Measurements from ENCODE around the gene TARBP1. TPM values are rescaled to one million over a fixed set of nuclear protein-coding genes. Genes with fewer than 3 reads are reported as not detected.

TARBP1 gene
- total and polyA plus RNA-seq, 3 experiments from 2014 or later, result 15.0 to 36.4 (median 34.8) TPM

DNA sequence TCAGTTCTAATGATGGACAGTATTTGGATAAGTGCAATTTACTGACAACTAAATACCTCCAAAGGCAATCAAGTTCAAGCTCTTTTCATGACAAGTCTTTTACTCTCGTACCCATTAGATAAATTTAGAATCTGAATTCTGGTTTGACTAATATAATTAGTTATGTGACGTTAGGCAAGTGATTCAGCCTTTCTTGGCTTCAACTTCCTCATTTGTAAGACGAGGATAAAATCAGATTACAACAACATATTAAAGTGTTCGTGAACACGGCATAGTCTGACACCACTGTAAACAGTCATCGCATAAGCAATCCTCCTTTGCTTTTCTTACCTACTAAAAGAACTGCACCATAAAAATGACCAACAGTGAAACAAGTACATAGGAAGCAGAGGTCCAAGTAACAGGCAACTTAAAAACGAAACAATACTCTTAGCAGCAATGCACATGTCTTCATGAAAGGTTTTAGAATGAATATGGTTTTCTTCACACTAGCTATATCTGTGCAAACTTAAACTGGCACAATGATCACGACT lies 80.1 kb downstream of the TARBP1 start:
- no peak for DNase-seq
- H3K4me3 Mint-ChIP-seq, result peak overlapping the region; percentile 66 to 85 (median 75)
- peak overlapping the region; percentile 32 for H3K4me3 ChIP-seq (ENCODE audit: low read length)
- no peaks in the 10 kb centered on the region for H3K27me3 Mint-ChIP-seq
- H3K27ac ChIP-seq (ENCODE audit: low read depth, low read length), result no peak overlapping the region
- no peaks in the 10 kb centered on the region for H3K36me3 ChIP-seq (ENCODE audit: insufficient read depth, low read length)
- H3K9me3 Mint-ChIP-seq, result no peaks in the 10 kb centered on the region
- no peaks in the 10 kb centered on the region for H3K27me3 ChIP-seq (ENCODE audit: insufficient read depth, low read length, poor library complexity, severe bottlenecking)
- H3K9me3 ChIP-seq (ENCODE audit: low read length), result no peaks in the 10 kb centered on the region
- peaks cover 43 to 52% (median 43%) of the 10 kb centered on the region in 3 donors for H3K4me1 Mint-ChIP-seq
- H3K4me1 ChIP-seq (ENCODE audit: insufficient read depth, low read length), result peaks cover 30% of the 10 kb centered on the region
- H3K36me3 Mint-ChIP-seq, result peaks cover 8 to 22% (median 10%) of the 10 kb centered on the region in 3 donors
- ChIA-PET POLR2A (interaction anchor here (2.0 kb wide), 1 partner anchor 25 kb away, joined by 7 read pairs; the partner anchor contains the start of gene COA6), CTCF (no interaction called here)
- H3K27ac Mint-ChIP-seq, result peak overlapping the region; percentile 63 to 90 (median 80)

DNA sequence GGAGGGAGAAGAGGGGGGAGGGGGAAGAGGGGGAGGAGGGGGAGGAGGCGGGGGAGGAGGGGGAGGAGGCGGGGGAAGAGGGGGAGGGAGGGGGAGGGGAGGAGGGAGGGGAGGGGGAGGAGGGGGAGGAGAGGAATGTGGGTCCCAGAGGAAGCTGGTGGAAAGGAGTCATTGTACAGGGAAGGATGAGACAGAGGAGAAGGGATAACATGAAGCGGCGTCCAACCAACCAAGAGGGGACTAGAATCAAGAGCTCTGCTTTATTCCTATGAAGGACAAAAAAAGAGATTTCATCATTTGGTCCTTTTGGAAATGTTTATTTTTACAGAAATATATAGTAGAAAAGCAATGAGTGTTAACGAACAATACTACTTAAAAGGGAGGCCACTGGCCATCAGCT lies 81.2 kb downstream of the TARBP1 start:
- H3K4me3 ChIP-seq (ENCODE audit: low read length), result no peak overlapping the region
- Mint-ChIP-seq H3K27ac (no peak overlapping the region), H3K36me3 (peaks cover 5 to 29% (median 10%) of the 10 kb centered on the region in 3 donors), H3K27me3 (no peaks in the 10 kb centered on the region), H3K9me3 (no peaks in the 10 kb centered on the region), H3K4me1 (peaks cover 36 to 45% (median 40%) of the 10 kb centered on the region in 3 donors), H3K4me3 (no peak overlapping the region)
- H3K9me3 ChIP-seq (ENCODE audit: low read length), result no peaks in the 10 kb centered on the region
- POLR2A ChIA-PET, result interaction anchor here (2.0 kb wide), 1 partner anchor 24 kb away, joined by 7 read pairs; the partner anchor contains the start of gene COA6
- no peaks in the 10 kb centered on the region for H3K36me3 ChIP-seq (ENCODE audit: insufficient read depth, low read length)
- peaks cover 30% of the 10 kb centered on the region for H3K4me1 ChIP-seq (ENCODE audit: insufficient read depth, low read length)
- no peak overlapping the region for H3K27ac ChIP-seq (ENCODE audit: low read depth, low read length)
- CTCF ChIA-PET, result no interaction called here
- no peaks in the 10 kb centered on the region for H3K27me3 ChIP-seq (ENCODE audit: insufficient read depth, low read length, poor library complexity, severe bottlenecking)
- DNase-seq, result no peak

DNA sequence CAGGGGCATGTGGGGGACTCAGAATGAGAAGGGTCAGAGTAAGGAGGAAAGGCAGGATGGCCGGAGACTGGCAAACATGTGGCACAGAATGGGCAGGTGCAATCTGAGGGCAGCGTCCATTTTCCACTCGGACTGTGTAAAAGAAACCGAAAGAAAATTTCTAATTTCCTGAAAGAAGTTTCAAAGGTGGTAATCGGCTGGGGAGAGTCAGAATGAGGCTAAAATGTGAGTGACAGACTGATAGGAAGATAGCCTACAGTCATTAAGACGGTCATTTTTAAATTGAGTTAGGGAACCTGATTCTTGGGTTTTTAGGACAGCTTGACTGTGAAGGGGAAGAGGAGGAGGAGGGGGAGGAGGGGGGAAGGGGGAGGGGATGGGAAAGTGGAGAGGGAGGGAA lies 82.1 kb downstream of the TARBP1 start:
- peaks cover 23% of the 10 kb centered on the region for H3K4me1 ChIP-seq (ENCODE audit: insufficient read depth, low read length)
- no peak for DNase-seq
- Mint-ChIP-seq H3K9me3 (no peaks in the 10 kb centered on the region), H3K4me1 (peaks cover 32 to 40% (median 34%) of the 10 kb centered on the region in 3 donors), H3K36me3 (peaks cover 9 to 35% (median 10%) of the 10 kb centered on the region in 3 donors), H3K27me3 (no peaks in the 10 kb centered on the region), H3K4me3 (peak overlapping the region in 3 of 7 donors; percentile 22 to 79 (median 30)), H3K27ac (peak overlapping the region in 7 of 8 donors; percentile 29 to 72 (median 50))
- no peaks in the 10 kb centered on the region for H3K9me3 ChIP-seq (ENCODE audit: low read length)
- POLR2A ChIA-PET, result no interaction called here
- no peaks in the 10 kb centered on the region for H3K36me3 ChIP-seq (ENCODE audit: insufficient read depth, low read length)
- H3K4me3 ChIP-seq (ENCODE audit: low read length), result no peak overlapping the region
- H3K27ac ChIP-seq (ENCODE audit: low read depth, low read length), result no peak overlapping the region
- CTCF ChIA-PET, result no interaction called here
- H3K27me3 ChIP-seq (ENCODE audit: insufficient read depth, low read length, poor library complexity, severe bottlenecking), result no peaks in the 10 kb centered on the region

DNA sequence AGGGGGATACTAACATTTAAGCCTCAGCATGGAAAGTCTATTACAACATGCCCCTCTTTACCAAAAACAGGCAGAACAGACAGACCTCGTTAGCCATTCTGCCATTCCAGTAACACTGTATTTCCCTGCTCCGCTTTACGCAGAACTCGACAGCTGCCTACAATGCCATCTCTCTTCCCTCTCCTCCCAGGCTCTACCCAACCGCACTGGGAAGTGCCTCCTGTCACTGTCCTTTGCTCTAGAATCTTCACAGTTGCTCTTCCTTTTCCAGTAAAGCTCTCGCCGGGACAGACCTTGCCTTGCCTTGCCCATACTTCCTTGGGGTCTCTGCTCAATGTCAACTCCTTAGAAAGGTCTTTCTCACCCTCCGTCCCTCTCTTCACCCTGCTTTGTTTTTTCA lies 82.9 kb downstream of the TARBP1 start:
- Histone ChIP-seq H3K36me3 (ENCODE audit: insufficient read depth, low read length) (no peaks in the 10 kb centered on the region), H3K9me3 (ENCODE audit: low read length) (no peaks in the 10 kb centered on the region), H3K27me3 (ENCODE audit: insufficient read depth, low read length, poor library complexity, severe bottlenecking) (no peaks in the 10 kb centered on the region), H3K4me3 (ENCODE audit: low read length) (no peak overlapping the region), H3K27ac (ENCODE audit: low read depth, low read length) (no peak overlapping the region), H3K4me1 (ENCODE audit: insufficient read depth, low read length) (peaks cover 16% of the 10 kb centered on the region)
- ChIA-PET CTCF (no interaction called here), POLR2A (no interaction called here)
- Mint-ChIP-seq H3K4me1 (peaks cover 24 to 32% (median 26%) of the 10 kb centered on the region in 3 donors), H3K9me3 (no peaks in the 10 kb centered on the region), H3K27me3 (no peaks in the 10 kb centered on the region), H3K36me3 (peaks cover 14 to 43% (median 14%) of the 10 kb centered on the region in 3 donors), H3K4me3 (no peak overlapping the region), H3K27ac (peak overlapping the region in 2 of 8 donors; percentile 30 to 50)
- no peak for DNase-seq

DNA sequence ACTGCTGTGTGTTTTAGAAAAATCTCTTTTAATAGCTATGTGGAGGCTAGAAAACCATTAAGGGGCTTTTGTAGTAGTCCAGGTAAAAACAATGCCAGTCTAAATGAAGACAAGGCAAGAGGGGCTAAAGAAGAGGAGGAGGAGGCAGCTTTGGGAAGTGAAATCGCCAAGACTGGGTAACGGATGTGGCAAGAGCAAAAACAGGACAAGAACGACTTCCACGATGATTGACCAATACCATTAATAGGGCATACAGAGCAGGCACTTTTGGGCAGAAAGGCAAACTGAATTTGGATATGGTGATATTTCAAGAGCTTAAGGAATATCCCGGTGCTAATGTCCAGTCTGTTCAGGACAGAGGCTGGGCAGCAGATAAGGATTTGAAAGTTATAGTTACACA lies 83.7 kb downstream of the TARBP1 start:
- no peaks in the 10 kb centered on the region for H3K27me3 Mint-ChIP-seq
- Histone ChIP-seq H3K9me3 (ENCODE audit: low read length) (no peaks in the 10 kb centered on the region), H3K4me1 (ENCODE audit: insufficient read depth, low read length) (peaks cover 8% of the 10 kb centered on the region), H3K27me3 (ENCODE audit: insufficient read depth, low read length, poor library complexity, severe bottlenecking) (no peaks in the 10 kb centered on the region), H3K27ac (ENCODE audit: low read depth, low read length) (no peak overlapping the region), H3K36me3 (ENCODE audit: insufficient read depth, low read length) (no peaks in the 10 kb centered on the region), H3K4me3 (ENCODE audit: low read length) (no peak overlapping the region)
- no peak for DNase-seq
- H3K27ac Mint-ChIP-seq, result peak overlapping the region in 2 of 8 donors; percentile 14 to 84
- H3K36me3 Mint-ChIP-seq, result peaks cover 14 to 47% (median 14%) of the 10 kb centered on the region in 3 donors
- H3K4me3 Mint-ChIP-seq, result no peak overlapping the region
- H3K9me3 Mint-ChIP-seq, result no peaks in the 10 kb centered on the region
- POLR2A ChIA-PET, result no interaction called here
- peaks cover 18 to 25% (median 18%) of the 10 kb centered on the region in 3 donors for H3K4me1 Mint-ChIP-seq
- CTCF ChIA-PET, result no interaction called here

DNA sequence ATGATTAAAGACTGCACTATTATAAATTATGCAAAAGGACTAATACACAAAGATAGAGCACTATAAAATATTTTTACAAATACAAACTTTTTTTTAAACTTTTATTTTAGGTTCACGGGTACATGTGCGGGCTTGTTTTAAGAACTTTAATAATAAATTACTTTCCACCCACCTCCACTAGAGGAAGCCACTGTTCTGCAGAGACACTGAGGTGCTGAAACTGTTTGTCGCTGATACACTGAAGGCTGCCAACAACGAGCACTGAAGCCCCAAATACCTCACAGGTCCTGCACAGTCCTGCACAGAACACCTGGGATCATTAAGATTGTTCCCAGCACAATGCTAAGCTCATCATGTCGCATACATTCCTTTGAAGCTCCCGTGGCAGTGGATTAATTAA lies 85.8 kb downstream of the TARBP1 start:
- ChIA-PET POLR2A (no interaction called here), CTCF (no interaction called here)
- Histone ChIP-seq H3K36me3 (ENCODE audit: insufficient read depth, low read length) (no peaks in the 10 kb centered on the region), H3K27ac (ENCODE audit: low read depth, low read length) (no peak overlapping the region), H3K27me3 (ENCODE audit: insufficient read depth, low read length, poor library complexity, severe bottlenecking) (no peaks in the 10 kb centered on the region), H3K4me3 (ENCODE audit: low read length) (no peak overlapping the region), H3K9me3 (ENCODE audit: low read length) (no peaks in the 10 kb centered on the region), H3K4me1 (ENCODE audit: insufficient read depth, low read length) (no peaks in the 10 kb centered on the region)
- Mint-ChIP-seq H3K4me1 (peaks cover 4 to 6% (median 5%) of the 10 kb centered on the region in 3 donors), H3K4me3 (no peak overlapping the region), H3K27ac (no peak overlapping the region), H3K36me3 (peaks cover 19 to 52% (median 19%) of the 10 kb centered on the region in 3 donors), H3K9me3 (no peaks in the 10 kb centered on the region), H3K27me3 (no peaks in the 10 kb centered on the region)
- no peak for DNase-seq

DNA sequence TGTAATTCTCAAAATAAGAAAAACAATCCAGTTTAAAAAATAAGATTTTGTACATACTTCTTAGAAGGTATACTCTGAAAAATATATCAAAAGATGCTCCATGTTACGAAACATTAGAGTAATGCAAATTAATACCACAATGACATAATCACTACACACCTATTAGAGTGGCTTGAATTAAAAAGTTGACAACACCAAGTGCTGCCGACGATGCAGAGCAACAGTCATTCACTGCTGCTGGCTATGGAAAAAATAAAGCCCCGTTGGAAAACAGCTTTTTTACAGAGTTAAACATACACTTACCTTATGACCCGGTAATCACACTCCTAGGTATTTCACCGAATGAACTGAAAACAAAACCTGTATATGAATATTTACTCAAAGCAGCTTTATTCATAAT lies 90.9 kb downstream of the TARBP1 start:
- CTCF ChIA-PET, result no interaction called here
- no peak overlapping the region for H3K4me3 ChIP-seq (ENCODE audit: low read length)
- no peak overlapping the region for H3K4me3 Mint-ChIP-seq
- H3K4me1 ChIP-seq (ENCODE audit: insufficient read depth, low read length), result no peaks in the 10 kb centered on the region
- H3K9me3 ChIP-seq (ENCODE audit: low read length), result no peaks in the 10 kb centered on the region
- no peak overlapping the region for H3K27ac Mint-ChIP-seq
- peaks cover 14 to 56% (median 15%) of the 10 kb centered on the region in 3 donors for H3K36me3 Mint-ChIP-seq
- H3K36me3 ChIP-seq (ENCODE audit: insufficient read depth, low read length), result no peaks in the 10 kb centered on the region
- no peaks in the 10 kb centered on the region for H3K27me3 Mint-ChIP-seq
- H3K4me1 Mint-ChIP-seq, result peaks cover 0 to 12% (median 8%) of the 10 kb centered on the region in 3 donors
- POLR2A ChIA-PET, result no interaction called here
- no peaks in the 10 kb centered on the region for H3K9me3 Mint-ChIP-seq
- H3K27ac ChIP-seq (ENCODE audit: low read depth, low read length), result no peak overlapping the region
- H3K27me3 ChIP-seq (ENCODE audit: insufficient read depth, low read length, poor library complexity, severe bottlenecking), result no peaks in the 10 kb centered on the region
- no peak for DNase-seq

DNA sequence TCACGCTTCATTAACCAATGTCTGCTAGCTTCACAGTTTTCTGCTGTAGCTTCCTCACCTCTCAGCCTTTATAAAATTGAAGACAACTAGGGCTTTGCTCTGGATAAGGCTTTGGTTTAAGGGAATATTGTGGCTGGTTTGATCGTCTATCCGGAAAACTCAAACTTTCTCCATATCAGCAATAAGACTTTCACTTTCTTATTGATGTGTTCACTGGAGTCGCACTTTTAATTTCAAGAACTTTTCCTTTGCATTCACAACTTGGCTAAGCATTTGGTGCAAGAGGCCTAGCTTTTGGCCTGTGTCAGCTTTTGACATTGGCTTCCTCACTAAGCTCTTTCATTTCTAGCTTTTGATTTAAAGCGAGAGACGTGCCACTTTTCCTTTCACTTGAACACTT lies 92.9 kb downstream of the TARBP1 start:
- Histone ChIP-seq H3K4me1 (ENCODE audit: insufficient read depth, low read length) (no peaks in the 10 kb centered on the region), H3K36me3 (ENCODE audit: insufficient read depth, low read length) (no peaks in the 10 kb centered on the region), H3K4me3 (ENCODE audit: low read length) (no peak overlapping the region), H3K27ac (ENCODE audit: low read depth, low read length) (no peak overlapping the region), H3K9me3 (ENCODE audit: low read length) (no peaks in the 10 kb centered on the region), H3K27me3 (ENCODE audit: insufficient read depth, low read length, poor library complexity, severe bottlenecking) (no peaks in the 10 kb centered on the region)
- Mint-ChIP-seq H3K27me3 (no peaks in the 10 kb centered on the region), H3K9me3 (no peaks in the 10 kb centered on the region), H3K4me1 (peaks cover 4 to 25% (median 20%) of the 10 kb centered on the region in 3 donors), H3K36me3 (peaks cover 4 to 55% (median 16%) of the 10 kb centered on the region in 3 donors), H3K27ac (peak overlapping the region in 7 of 8 donors; percentile 20 to 88 (median 70)), H3K4me3 (peak overlapping the region in 2 of 7 donors; percentile 27 to 70)
- POLR2A ChIA-PET, result interaction anchor here (0.7 kb wide), 1 partner anchor 717 kb away, joined by 3 read pairs; no protein-coding TSS in a partner anchor
- no peak for DNase-seq
- CTCF ChIA-PET, result no interaction called here
